Stimulated activated CD4-positive, alpha-beta T cell treated with anti-CD3 and anti-CD28 coated beads, Interleukin-1b, Interleukin-23, amount 100 ng/mL, for 4 hours (primary cell): ENCODE data around the gene FAM229A.
"Not testable (repeated sequence)": the region's sequence is repeated elsewhere in the genome, so short reads cannot be mapped to it uniquely, and the experiment has no call there.

Source experiments
- DNase-seq, 2 donors: peaks; one replicate each; pipeline ENCODE4 v3.0.0-alpha.2; 2020; ENCODE audit warnings: low read depth in 2 of 2

Gene FAM229A

DNA sequence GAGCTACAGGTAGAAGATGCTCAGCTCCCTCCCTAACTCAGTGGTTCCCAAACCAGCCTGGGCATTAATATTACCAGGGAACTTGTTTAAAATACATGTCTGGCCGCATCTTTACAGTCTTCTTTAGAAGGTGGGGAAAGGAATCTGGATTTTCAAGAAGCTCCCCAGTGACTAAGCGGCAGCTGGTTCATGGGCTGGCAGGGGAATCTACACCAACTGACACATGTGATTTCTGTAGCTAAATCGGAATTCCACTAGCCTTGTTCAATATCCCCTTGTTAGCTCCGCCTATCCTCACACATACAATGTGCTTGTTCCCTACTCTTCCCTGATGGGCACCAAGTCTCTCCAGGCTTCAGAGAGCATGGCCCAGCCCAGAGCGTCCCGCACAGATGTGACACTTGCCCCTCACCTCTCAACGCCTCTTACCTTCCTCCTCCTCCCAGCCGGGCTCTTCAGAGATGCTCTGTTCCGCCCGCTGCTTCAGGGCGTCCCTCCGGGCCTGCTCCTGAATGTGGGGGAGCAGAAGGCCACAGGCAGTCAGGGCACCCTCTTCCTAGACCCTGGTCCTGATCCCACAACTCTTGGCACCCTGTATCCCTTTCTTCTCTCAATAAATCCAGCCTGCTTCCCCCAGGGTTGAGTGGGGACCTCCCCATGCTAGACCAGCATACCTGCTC lies 15.4 kb upstream of the FAM229A start:
- DNase-seq = no peak

DNA sequence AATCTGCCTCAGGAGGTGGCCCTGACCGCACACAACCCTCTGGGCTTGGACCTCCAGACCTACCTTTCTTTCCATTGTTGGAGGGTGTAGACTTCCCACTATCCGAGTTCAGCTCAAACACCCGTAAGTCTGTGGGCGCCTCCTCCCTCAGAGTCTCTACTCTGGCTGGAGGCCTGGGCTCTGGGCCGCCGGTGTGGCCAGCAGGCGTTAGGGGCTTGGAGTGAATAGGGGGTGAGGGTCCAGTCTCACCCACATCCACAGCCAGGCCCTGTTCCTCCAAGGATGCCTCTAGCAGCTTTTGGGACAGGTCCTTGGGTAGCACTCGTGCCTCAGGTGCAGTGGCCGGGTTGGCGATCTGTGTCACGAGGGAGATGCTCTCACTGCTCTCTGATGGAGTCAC lies 13.9 kb upstream of the FAM229A start:
- no peak for DNase-seq

DNA sequence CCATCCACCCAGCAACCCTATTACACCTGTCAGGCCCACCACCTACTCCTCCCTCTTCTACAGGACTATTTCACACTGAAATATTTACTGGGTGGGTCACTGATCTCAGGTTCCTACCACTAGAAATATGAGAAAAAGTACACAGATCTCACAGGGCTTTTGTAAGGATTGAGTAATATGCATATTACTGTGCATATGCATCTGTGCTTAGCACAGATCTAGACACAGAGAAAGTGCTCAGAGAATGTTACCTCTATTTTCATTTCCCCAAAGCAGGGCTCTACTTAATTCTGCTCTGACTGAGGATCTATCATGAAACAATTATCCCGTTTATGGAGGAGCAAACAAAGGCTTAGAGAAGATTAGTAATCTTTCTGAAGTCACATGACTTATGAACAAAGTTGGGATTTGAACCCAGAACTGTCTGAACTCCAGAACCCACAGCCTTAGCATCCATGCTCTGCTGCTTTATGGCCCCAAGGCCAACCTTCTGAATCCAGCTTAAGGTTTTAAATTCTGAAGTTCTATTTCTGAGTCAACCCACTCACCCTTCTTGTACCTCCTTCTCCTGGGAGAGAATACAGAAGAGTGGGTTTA lies 11.8 kb upstream of the FAM229A start:
- no peak for DNase-seq

DNA sequence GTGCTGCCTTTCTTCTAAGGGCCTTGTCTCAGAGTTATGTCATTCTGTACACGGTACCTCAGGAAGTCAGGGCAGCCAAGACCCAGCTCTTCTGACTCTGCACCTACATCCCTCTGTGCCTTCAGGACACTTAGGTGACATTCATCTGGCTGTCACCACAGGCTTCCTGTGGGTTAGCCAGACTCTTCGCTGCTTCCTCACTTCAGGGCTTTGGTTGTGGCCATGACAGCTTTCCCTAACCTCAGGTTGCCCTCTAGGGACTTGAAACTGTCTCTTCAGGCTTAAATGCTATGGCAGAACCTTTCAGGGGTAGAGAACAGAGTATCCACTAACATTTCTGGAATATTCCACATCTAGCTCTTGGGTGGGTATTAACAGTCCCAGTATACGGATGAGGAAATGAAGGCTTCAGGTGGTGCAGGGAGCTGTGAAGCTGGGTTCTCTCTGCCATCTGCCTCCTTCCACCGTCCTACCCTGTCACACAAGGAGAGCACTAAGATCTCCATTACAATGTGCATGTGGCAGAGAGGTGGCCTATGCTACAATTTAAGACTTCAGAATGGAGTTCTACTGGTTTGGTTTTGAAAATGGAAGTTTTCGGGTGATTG lies 10.0 kb upstream of the FAM229A start:
- DNase-seq = no peak

DNA sequence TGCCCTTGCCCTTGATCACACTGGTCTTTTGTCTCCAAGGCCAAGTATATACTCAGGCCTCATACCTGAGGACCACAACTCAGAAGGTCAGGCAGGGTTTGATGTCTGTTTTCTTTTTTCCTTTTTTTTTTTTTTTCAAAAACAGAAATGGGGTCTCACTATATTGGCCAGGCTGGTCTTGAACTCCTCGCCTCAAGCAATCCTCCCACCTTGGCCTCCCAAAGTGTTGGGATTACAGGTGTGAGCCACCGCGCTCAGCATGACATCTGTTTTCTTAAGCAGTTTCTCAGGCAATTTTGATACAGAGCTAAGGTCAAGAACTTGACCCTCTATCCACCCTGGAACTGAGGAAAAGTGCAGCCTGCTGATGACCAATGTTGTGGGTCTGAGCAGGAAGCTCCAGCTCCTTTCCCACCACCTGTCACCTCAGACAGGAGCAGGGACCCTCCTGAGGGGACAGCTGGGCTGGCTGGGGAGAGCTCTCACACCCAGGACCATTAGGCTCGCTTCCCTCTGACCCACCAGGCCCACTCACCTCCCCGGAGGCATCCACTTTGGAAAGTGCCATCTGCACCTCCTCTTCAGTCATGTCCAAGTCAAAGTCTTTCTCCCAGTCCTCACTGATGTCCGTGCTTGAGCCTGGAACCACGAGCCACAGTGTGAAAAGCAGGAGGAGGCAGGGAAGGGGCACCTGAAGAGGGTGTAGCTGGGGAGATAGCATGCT lies 5.8 kb upstream of the FAM229A start:
- DNase-seq = no peak

DNA sequence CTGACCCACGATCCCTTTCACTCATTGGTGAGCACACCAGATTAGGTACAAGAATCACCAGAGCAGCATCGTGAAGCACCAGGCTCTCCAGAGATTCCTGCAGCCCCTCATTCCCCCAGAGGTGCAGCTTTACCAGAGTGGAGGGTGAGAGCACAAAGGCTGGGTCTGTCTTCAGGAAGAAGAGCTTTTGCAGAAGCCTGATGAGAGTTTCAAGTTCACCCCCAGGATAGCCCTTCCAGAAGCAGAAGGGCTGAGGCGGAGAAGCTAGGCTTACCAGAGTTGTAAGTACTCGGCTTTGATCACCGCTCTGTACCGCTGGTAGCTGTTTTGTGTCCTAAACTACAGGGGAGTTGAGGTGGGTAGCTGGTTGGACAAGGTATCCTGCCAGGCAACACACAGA lies 3.2 kb upstream of the FAM229A start:
- no peak for DNase-seq

DNA sequence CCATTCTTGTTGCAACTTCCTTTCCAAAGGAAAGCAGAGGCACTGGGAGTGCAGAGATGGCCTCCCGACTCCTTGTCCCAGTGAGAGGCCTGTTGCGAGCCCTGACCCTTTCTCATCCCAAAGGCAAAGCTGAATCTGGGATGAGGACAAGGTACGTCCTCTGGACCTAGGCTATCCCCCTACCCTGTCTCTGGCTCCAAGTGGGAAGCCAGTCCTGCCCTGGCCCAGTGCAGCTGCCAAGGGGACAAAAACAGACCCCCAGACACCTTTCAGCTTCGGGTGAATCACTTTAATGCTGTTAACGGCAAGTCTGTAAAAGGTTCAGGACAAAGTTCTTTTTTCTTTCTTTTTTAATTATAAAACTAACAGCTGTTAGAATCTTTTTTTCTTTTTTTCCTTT lies 2.6 kb upstream of the FAM229A start:
- DNase-seq = no peak

DNA sequence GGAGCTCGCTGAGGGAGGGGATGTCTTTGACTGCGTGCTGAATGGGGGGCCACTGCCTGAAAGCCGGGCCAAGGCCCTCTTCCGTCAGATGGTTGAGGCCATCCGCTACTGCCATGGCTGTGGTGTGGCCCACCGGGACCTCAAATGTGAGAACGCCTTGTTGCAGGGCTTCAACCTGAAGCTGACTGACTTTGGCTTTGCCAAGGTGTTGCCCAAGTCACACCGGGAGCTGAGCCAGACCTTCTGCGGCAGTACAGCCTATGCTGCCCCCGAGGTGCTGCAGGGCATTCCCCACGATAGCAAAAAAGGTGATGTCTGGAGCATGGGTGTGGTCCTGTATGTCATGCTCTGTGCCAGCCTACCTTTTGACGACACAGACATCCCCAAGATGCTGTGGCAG lies 1.4 kb upstream of the FAM229A start:
- no peak for DNase-seq

DNA sequence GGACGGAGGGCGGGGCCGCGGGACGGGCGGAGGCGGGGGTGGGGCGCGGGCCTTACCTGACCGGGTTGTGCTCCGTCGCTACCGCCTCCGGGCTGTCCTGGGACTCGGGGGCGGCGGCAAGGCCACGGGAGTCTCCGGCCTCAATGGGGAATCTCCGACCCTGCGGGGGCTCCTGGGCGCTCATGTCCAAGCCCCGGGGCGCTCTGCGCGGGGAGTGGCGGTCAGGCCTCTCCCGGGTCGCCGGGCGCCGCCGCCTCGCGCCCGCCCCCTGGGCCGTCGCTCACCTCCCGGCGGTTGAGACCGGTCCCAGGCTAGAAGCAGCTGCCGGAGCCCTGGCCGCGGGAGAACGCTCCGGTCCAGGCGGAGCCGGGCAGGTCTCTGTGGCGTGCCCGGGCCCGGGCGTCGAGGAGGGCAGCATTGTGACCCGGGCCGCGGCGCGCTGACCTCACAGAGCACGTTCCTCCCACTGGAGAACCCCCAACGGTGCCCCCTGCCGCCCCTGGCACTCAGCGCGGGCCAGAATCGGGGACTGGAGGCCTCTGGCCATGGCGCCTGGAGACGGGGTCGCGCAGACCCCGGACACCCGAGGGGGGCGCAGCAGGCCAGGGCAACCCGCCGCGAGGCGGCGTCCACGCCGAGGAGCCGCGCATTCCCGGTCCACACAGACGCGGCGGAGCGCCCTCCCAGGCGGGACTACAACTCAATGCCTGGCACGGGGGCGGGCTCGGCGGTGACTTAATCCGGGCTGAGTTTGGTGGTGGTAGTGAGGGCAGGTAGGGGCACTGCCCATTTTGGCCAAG lies 411 bp downstream of the FAM229A start:
- peak in 1 of 2 donors; percentile 38 for DNase-seq

DNA sequence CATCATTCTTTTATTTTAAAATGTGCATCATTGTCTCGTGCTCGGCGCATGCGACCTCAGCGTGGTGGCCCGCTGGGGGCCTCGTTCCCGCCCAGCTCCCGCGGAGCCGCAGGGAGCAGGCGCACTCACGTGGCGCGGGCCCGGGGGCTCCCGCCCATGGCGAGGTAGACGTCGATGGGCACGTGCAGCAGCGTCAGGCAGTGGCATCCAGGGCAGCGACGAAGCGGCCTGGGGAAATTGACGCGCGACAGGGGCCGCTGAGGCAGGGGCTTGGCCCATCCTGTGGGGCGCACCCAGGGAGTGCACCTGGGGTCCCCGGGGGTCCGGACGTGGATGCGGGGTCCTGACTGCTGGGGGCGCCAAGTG lies 994 bp downstream of the FAM229A start:
- DNase-seq = no peak

DNA sequence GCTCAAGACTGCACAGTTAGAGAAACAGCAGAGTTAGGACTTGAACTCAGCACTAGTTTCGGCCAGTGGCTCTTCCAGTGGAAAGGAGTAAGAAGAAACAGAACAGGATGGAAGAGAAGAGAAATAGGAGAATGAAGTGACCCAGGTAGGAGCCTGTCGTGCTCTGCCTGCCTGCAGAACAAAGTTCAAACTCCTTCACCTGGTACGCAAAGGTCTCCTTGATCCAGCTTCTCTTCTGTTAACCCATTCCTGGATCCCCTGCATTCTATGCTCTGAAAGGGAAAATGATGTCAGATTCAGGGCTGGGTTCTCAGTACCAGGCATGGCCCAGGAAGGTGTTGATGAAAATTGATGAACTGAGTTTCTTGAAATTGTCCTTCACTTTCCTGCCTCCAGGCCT lies 3.9 kb downstream of the FAM229A start:
- no peak for DNase-seq

DNA sequence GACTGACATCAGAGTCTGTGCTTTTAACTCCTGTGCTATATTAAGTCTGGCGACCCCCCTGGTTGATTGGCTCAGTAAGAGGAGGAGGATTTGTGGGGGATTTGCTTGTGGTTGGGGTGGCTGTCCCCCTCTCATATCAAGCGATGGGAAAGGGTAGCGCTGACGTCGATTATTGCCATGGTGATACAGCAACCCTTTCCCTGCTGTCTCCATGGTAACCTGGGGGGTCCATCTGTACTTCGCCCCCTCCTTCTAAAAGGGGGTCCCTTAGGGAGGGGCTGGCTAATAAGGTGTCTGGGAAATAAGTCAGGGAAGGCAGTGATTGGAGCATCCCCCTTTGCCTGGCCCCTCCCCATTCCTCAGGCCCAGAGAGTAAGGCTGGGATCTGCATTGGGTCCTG lies 4.7 kb downstream of the FAM229A start:
- no peak for DNase-seq

DNA sequence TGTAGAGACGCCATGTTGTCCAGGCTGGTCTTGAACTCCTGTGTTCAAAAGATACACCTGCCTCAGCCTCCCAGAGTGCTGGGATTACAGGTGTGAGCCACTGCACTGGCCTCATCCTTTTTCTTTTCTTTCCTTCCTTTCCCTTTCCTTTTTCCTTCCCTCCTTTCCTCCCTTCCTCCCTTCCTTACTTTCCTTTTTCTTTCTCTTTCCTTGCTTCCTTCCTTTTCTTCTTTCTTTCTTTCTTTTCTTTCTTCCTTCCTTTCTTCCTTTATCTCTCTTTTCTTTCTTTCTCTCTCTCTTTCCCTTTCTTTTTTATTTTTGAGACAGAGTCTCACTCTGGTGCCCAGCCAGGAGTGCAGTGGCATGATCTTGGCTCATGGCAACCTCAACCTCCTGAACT lies 5.8 kb downstream of the FAM229A start:
- no peak for DNase-seq

DNA sequence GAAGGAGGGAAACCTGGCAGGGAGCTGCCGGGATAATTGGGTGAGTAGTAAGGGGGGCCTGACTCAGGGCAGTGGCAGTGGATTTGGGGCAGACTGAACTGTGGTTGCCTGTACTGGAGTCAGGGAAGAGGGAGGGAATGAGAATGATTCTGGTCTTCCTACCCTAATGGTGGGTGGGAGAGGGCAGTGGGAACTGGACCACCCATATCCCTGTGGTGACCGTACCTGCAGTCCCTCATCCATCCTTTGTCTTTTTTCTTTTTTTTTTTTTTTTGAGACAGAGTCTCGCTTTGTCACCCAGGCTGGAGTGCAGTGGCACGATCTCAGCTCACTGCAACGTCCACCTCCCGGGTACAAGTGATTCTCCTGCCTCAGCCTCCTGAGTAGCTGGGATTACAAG lies 6.5 kb downstream of the FAM229A start:
- DNase-seq = not testable (repeated sequence)

DNA sequence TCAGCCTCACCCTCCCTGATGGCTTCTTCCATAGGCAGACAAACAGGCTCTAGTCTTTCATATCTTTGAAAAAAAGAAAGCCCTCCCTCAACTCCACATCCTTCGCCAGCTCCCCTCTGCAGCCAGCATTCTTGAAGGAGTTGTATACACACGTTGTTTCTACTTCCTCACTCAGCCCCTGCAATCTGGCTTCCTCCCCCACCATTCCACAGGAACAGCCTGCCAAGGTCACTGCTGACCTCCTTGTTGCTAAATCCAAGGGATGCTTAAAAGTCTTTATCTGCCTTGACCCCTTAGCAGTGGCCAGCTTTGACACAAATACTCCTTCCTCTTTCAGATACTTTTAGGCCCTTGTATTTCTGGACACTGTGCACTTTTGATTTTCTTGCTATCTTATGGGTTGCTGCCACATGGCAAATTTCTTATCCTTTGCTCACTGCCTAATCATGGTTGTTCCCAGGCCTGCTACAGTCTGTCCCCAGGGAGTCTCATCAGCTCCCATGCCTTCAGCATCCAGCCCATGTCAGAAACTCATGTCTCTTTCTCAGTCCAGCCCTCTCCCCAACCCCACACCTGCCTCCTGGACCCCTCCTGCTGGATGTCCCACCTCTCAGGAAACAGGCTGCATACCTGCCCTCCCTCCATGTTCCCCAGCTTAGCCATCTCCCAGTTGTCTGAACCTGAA lies 8.3 kb downstream of the FAM229A start:
- DNase-seq = no peak

DNA sequence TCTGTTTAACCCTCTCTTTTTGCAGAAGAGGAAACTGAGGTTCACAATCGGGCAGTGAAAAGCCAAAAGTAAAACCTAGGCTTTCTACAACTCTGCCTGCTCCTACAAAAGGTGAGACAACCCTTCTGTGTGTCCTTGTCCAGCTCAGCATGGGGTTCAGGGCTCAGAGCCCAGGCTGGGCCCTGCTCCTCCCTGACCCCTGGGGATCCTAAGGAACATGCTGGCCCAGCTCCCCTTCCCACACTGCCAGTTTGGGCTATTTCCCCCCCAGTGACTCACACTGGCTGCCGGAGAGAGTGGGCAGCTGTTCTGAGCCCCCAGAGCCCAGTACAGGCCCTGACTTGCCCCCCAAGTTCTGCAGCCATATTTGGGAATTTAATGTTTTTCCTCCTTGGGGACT lies 8.9 kb downstream of the FAM229A start:
- DNase-seq = no peak

DNA sequence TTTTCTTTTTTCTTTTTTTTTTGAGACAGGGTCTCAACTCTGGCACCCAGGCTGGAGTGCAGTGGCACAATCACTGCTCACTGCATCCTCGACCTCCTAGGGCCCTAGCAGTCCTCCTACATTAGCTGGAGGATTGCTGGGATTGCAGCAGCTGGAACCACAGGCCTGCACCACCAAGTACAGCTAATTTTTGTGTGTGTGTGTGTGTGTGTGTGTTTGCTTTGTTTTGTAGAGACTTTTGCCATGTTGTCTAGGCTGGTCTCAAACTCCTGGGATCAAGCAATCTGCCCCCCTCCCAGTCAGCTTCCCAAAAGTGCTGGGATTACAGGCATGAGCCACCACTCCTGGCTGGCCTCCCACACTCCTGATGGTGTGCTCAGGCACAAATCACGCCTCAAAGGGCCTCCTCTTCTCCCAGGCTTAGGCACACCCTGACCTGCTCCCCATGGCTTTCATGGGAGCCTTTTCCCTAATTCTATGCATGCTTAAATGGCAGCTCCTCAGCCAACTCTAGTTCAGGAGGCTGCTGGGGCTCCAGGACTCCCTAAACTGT lies 9.4 kb downstream of the FAM229A start:
- DNase-seq = no peak

DNA sequence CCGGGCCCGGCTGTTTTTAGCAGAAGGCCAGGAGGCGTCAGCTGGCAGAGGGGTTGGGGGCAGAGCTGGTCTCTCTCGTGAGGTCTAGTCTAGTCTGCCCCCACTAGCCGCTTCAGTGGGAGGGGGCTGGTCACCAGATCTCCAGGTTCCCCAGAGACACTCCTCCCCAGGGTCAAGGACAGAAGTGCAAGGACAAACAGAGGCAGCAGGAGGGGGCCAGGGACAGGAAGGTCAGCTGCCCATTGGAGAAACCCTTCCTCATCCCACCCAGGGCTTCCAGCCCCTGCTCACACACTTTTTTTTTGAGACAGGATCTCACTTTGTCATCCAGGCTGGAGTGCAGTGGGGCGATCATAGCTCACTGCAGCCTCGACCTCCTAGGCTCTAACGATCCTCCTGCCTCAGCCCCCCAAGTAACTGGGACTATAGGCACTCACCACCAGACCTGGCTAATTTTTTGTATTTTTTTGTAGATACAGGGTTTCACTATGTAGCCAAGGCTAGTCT lies 10.0 kb downstream of the FAM229A start:
- DNase-seq = no peak

DNA sequence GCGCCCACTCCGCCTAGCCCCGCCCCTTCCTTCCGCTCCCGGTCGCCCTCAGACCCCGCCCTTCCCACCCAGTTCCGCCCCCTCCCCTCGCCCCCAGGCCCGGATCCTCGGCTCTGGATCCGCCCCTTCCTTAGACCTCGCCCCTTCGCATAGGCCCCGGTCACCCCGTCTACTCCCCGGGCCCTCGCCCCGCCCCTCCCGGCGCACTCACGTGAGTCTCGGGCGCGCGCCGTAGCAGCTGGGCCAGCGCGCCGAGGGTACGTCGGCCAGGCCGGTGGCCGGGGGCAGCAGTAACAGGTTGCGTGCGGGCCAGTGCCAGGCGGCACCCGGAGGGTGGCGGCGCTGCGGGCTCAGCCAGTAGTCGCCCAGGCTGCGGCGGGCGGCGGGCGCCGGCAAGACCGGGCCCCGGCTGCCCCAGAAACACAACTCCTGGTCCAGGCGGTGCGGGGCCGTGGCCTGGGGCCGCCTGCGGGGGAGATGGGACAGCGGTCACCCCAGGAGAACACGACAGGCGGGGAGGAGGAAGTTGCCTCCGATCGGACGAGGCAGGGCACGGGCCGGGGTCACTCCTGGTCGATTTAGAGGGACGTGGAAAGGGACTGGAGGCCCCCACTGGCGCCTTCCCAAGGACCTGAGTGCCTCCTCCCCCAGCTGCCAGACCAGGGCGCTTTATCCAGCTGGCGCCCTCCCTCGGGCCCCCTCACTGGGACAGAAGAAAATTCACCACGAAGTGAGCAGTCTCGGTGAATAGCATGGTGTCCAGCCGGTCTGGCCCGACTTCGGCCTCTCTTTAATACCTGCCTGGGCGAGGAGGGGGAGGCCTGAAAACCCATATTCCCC lies 10.7 kb downstream of the FAM229A start:
- DNase-seq = peak; percentile 88 to 90

DNA sequence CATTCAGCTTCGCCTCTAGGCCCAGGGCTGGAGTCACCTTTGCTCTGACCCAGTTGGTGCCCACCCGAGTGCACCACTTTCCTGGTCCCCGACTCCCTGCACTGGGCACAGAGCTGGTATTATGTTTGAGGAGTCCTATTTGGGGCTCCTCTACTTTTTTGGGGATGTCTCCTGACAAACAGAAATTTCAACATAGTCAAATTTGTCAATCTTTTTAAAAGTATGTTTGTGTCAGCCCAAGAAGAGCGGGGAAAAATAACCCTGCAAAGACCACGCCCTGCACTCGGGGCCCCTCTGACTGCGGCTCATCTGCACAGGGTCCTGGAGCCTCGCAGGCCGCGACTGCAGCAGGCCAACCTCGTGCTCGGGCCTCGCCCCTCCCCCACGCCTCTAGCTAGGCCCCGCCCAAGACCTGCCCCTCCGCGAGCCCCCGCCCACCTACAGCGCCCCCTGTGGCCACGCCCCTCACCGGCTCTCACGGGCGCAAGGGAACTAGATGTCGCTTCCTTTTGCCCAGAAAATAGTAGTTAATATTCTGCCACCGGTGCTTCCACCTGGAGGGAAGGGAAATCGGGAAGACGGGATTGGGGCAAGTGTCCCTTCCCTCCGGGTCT lies 11.4 kb downstream of the FAM229A start:
- DNase-seq = peak; percentile 73 to 80
